HepG2 (cell line): ENCODE measurements around the gene EPHA10. TPM values are rescaled to one million over a fixed set of nuclear protein-coding genes. Genes with fewer than 3 reads are reported as not detected.

Experiments used
- ATAC-seq: fragments of 200-7000 bp; cut with Tn5 transposase; 3 replicates; pipeline ENCODE4 v1.9.1; 2020; ENCODE audit warnings: mild to moderate bottlenecking, moderate library complexity
- BruUV-seq: library from RNA; stranded (reverse); fragments of 400-500 nt; replicated peaks from 2 replicates; lab custom pipeline; 2021; lab: Mats Ljungman, UMichigan
- CTCF ChIA-PET: fragments of 300-600 bp; formaldehyde crosslinking; extraction: SDS; loops from one replicate; lab custom pipeline; 2021; ENCODE audit warnings: low total read pairs, inconsistent platforms, low intra/inter-chr PET ratio; lab: Yijun Ruan, JAX
- POLR2A ChIA-PET: fragments of 350-600 bp; sonication (Branson Sonifier 250); formaldehyde crosslinking; loops from one replicate; lab custom pipeline; 2020; ENCODE audit warnings: antibody characterized with exemption, inconsistent platforms; lab: Yijun Ruan, JAX
- DNase-seq: peaks from one replicate; pipeline ENCODE4 v3.0.0-alpha.2; 2015; ENCODE audit warnings: low spot score
- FAIRE-seq: peaks from 3 replicates; lab custom pipeline; 2011; peaks lifted over from hg19 to GRCh38; lab: Jason Lieb, UNC
- H2AFZ ChIP-seq: one replicate; pipeline ENCODE4 v1.6.1; 2011; ENCODE audit warnings: low read length, inconsistent platforms
- H3K27ac ChIP-seq: fragments of 300-600 bp; 3 replicates; pipeline ENCODE4 v1.8.0; 2011; ENCODE audit warnings: mixed run types, mild to moderate bottlenecking, mixed read lengths, low read length, inconsistent platforms; ENCODE audit not compliant: insufficient read depth; ENCODE audit errors: extremely low read length
- H3K27me3 ChIP-seq, 2 experiments: fragments of 200-600 bp in 1 of 2; 2 replicates in 1 of 2; 3 replicates in 1 of 2; pipeline versions ENCODE4 v1.6.0 to v1.8.0; 2011; ENCODE audit warnings: low read length in 2 of 2, mild to moderate bottlenecking in 2 of 2, moderate library complexity in 2 of 2, inconsistent platforms in 1 of 2; ENCODE audit not compliant: insufficient read depth in 2 of 2, control insufficient read depth in 1 of 2
- H3K36me3 ChIP-seq, 2 experiments: fragments of 200-600 bp in 1 of 2; replicated peaks in 1 of 2; 2 replicates in 1 of 2; 3 replicates in 1 of 2; pipeline versions ENCODE4 v1.5.1 to v1.8.0; 2011; ENCODE audit warnings: low read length in 2 of 2, inconsistent platforms in 1 of 2; ENCODE audit not compliant: insufficient read depth in 2 of 2, control insufficient read depth in 1 of 2
- H3K4me1 ChIP-seq: 2 replicates; pipeline ENCODE4 v1.5.1; 2012; ENCODE audit warnings: low read length, inconsistent platforms; ENCODE audit not compliant: insufficient read depth
- H3K4me2 ChIP-seq: 2 replicates; pipeline ENCODE4 v1.6.0; 2011; ENCODE audit warnings: low read depth, low read length, inconsistent platforms
- H3K4me3 ChIP-seq, 3 experiments: fragments of 200-600 bp in 1 of 3; sonication (generic), shearing (Covaris generic) in 1 of 3; replicated peaks in 1 of 3; 2 replicates each; pipeline ENCODE4 v1.5.1; 2011 to 2016; ENCODE audit warnings: low read length in 3 of 3, inconsistent platforms in 2 of 3, low read depth in 2 of 3, mild to moderate bottlenecking in 2 of 3, control low read depth in 1 of 3, mixed read lengths in 1 of 3; ENCODE audit not compliant: insufficient read depth in 1 of 3
- H3K79me2 ChIP-seq: one replicate; pipeline ENCODE4 v1.6.1; 2011; ENCODE audit warnings: low read length, inconsistent platforms; ENCODE audit not compliant: insufficient read depth
- H3K9ac ChIP-seq: 2 replicates; pipeline ENCODE4 v1.6.0; 2011; ENCODE audit warnings: mild to moderate bottlenecking, low read depth, low read length, inconsistent platforms; ENCODE audit not compliant: insufficient read depth
- H3K9me3 ChIP-seq: 2 replicates; pipeline ENCODE4 v1.5.1; 2012; ENCODE audit warnings: mild to moderate bottlenecking, low read length
- H4K20me1 ChIP-seq: 2 replicates; pipeline ENCODE4 v1.6.0; 2011; ENCODE audit warnings: inconsistent platforms, mild to moderate bottlenecking, low read length, moderate library complexity; ENCODE audit not compliant: insufficient read depth
- ETV5 ChIP-seq: IDR thresholded peaks from 2 replicates; pipeline ENCODE4 v1.6.1; 2018; ENCODE audit warnings: missing biosample characterization, missing genetic modification reagents, inconsistent platforms, borderline replicate concordance
- LCORL ChIP-seq, 2 experiments: fragments of 450-650 bp in 1 of 2; sonication (generic) in 1 of 2; formaldehyde crosslinking in 1 of 2; IDR thresholded peaks; 2 replicates each; pipeline versions ENCODE4 v1.5.0 to v1.6.1; 2017 to 2020; ENCODE audit warnings: antibody characterized with exemption in 1 of 2, missing genetic modification reagents in 1 of 2
- MYC ChIP-seq: sonication (generic); formaldehyde crosslinking; IDR thresholded peaks from 2 replicates; pipeline ENCODE4 v1.9.0; 2021; ENCODE audit warnings: missing genetic modification reagents, borderline replicate concordance
- MYPOP ChIP-seq: sonication (generic); formaldehyde crosslinking; IDR thresholded peaks from 2 replicates; pipeline ENCODE4 v1.8.1; 2023; ENCODE audit warnings: mild to moderate bottlenecking, moderate library complexity, missing genetic modification reagents
- RBM39 ChIP-seq: fragments of 200-400 bp; formaldehyde crosslinking; IDR thresholded peaks from one replicate; pipeline ENCODE4 v1.6.1; 2018; ENCODE audit warnings: antibody characterized with exemption, mild to moderate bottlenecking, low read depth, low read length; ENCODE audit not compliant: poor library complexity, severe bottlenecking
- TCF12 ChIP-seq, 2 experiments: fragments of 450-650 bp in 1 of 2; sonication (generic) in 1 of 2; formaldehyde crosslinking in 1 of 2; IDR thresholded peaks; 2 replicates each; pipeline versions ENCODE4 v1.6.1 to v1.8.0; 2017 to 2022; ENCODE audit warnings: antibody characterized with exemption in 1 of 2, mild to moderate bottlenecking in 1 of 2, missing genetic modification reagents in 1 of 2, moderate library complexity in 1 of 2
- ZNF142 ChIP-seq: sonication (generic); formaldehyde crosslinking; IDR thresholded peaks from 2 replicates; pipeline ENCODE4 v1.4.0; 2020; ENCODE audit warnings: missing genetic modification reagents
- ZNF17 ChIP-seq: sonication (generic); formaldehyde crosslinking; IDR thresholded peaks from 2 replicates; pipeline ENCODE4 v1.5.0; 2020; ENCODE audit warnings: mild to moderate bottlenecking, missing genetic modification reagents
- ZNF234 ChIP-seq: sonication (generic); formaldehyde crosslinking; conservative IDR thresholded peaks from 2 replicates; pipeline ENCODE4 v1.5.1; 2020; ENCODE audit warnings: mild to moderate bottlenecking, missing genetic modification reagents
- ZNF501 ChIP-seq: sonication (generic); formaldehyde crosslinking; IDR thresholded peaks from 2 replicates; pipeline ENCODE4 v1.5.1; 2020; ENCODE audit warnings: mild to moderate bottlenecking, moderate library complexity, missing genetic modification reagents
- ZNF574 ChIP-seq: sonication (generic); formaldehyde crosslinking; IDR thresholded peaks from 2 replicates; pipeline ENCODE4 v1.4.0; 2020; ENCODE audit warnings: missing genetic modification reagents
- WGBS: methylation state at CpG from one replicate; pipeline ENCODE4 v1.1.6; 2017; ENCODE audit warnings: low lambda C conversion rate; 5-methylcytosine and 5-hydroxymethylcytosine counted together
- in situ Hi-C: cut with HindIII; loops from 2 replicates; pipeline ENCODE4 v1.10.0; 2017; ENCODE audit warnings: low pct_unique_long_range_greater_than_20kb; ENCODE audit not compliant: extremely low pct_ligation_motif_present
- intact Hi-C: fragments of 100-400 bp; cut with micrococcal nuclease; formaldehyde crosslinking; loops from one replicate; pipeline ENCODE4 v1.10.0; 2022; ENCODE audit not compliant: unreplicated experiment
- polyA plus RNA-seq, 8 experiments: library from polyadenylated mRNA; depleted of rRNA in 3 of 8; stranded (reverse) in 7 of 8; unstranded in 1 of 8; fragments of >200 nt; fragmentation: Illumina TruSeq in 4 of 8; extraction: Trizol in 4 of 8; gene quantifications; 2 replicates each; pipeline versions ENCODE4 v1.2.1 to v1.2.3, GENCODE V29; 2011 to 2016; ENCODE audit warnings: low read depth in 4 of 8, missing spikeins in 1 of 8, mixed read lengths in 1 of 8; ENCODE audit not compliant: insufficient read depth in 1 of 8
- total RNA-seq, 5 experiments: library from RNA; depleted of rRNA; stranded (reverse); fragments of >200 nt; fragmentation: Illumina TruSeq; extraction: Trizol; gene quantifications; 2 replicates each; pipeline ENCODE4 v1.2.3, GENCODE V29; 2016; ENCODE audit warnings: low read depth in 1 of 5

EPHA10 gene
- total and polyA plus RNA-seq, 2 of the 13 experiments (the other 11 are each of a cell fraction or from before 2014, with no cell fraction given), result 0.11 to 0.58 TPM

GRCh38 chr1:37708471-37708870, 56.4 kb downstream of the EPHA10 start (continued):
- no peak for TF ChIP-seq ZNF574 (CRISPR knock-in tag)

GRCh38 chr1:37705399-37705798, 59.5 kb downstream of the EPHA10 start:
- Histone ChIP-seq H3K27ac (no peak overlapping the region), H3K4me1 (no peaks in the 10 kb centered on the region), H3K27me3 (no peaks in the 10 kb centered on the region), H2AFZ (no peak overlapping the region), H3K79me2 (no peaks in the 10 kb centered on the region), H3K4me2 (no peak overlapping the region), H3K9me3 (no peaks in the 10 kb centered on the region), H4K20me1 (no peaks in the 10 kb centered on the region), H3K36me3 (peaks cover 26 to 77% of the 10 kb centered on the region in 2 experiments), H3K9ac (no peak overlapping the region), H3K4me3 (no peak overlapping the region)
- BruUV-seq, result no TSS peak
- DNase-seq, result no peak
- in situ Hi-C loops (no loop called here), intact Hi-C loops (no loop called here)
- no peak for ATAC-seq
- WGBS, result 87% methylated on average over 8 of the region's 8 CpGs
- CTCF ChIA-PET, result no interaction called here
- FAIRE-seq, result no peak
- POLR2A ChIA-PET, result no interaction called here
- TF ChIP-seq TCF12 (IDR thresholded peaks at IDR 0.05), result no peak
- TF ChIP-seq TCF12 (CRISPR knock-in tag; IDR thresholded peaks at IDR 0.05), result no peak
- TF ChIP-seq ZNF17 (CRISPR knock-in tag), result no peak
- no peak for TF ChIP-seq ETV5 (CRISPR knock-in tag)
- no peak for TF ChIP-seq ZNF501 (CRISPR knock-in tag)
- no peak for TF ChIP-seq RBM39
- no peak for TF ChIP-seq MYC (CRISPR knock-in tag)
- no peak for TF ChIP-seq ZNF142 (CRISPR knock-in tag)
- no peak for TF ChIP-seq ZNF234
- TF ChIP-seq LCORL (IDR thresholded peaks at IDR 0.05), result no peak
- no peak for TF ChIP-seq LCORL (CRISPR knock-in tag; IDR thresholded peaks at IDR 0.05)
- no peak for TF ChIP-seq MYPOP
